Esophagus muscularis mucosa (tissue), 4 donors: ENCODE measurements around the gene SULT6B1.

Source experiments
- EP300 ChIP-seq: sonication (generic); formaldehyde crosslinking; IDR thresholded peaks from one replicate; pipeline ENCODE4 v1.6.1; 2017; ENCODE audit warnings: antibody characterized with exemption
- POLR2A ChIP-seq: fragments of 450-650 bp; IDR thresholded peaks from one replicate; pipeline ENCODE4 v1.6.1; 2017; ENCODE audit warnings: antibody characterized with exemption, moderate library complexity, mild to moderate bottlenecking, low read depth
- TF ChIP-seq, protein P1 (sequence below), 3 experiments: fragments of 200-600 bp in 2 of 3; fragments of 450-650 bp in 1 of 3; sonication (generic) in 2 of 3; IDR thresholded peaks; one replicate each; pipeline ENCODE4 v1.5.1; 2017 to 2019; ENCODE audit warnings: antibody characterized with exemption in 3 of 3, mild to moderate bottlenecking in 2 of 3, moderate library complexity in 1 of 3

DNA sequence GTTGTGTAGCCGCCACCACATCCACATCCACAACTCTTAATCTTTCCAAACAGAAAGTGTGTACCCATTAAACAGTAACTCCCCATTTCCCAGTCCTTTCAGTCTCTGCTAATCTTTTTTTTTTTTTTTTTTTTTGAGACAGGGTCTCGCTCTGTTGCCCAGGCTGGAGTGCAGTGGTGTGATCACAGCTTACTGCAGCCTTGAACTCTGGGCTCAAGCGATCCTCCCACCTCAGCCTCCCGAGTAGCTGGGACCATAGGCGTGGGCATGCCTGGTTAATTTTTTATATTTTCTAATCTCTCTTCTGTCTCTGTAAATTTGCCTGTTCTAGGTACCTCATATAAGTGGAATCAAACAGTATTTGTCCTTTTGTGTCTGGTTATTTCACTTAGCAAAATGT, 35.2 kb downstream of the SULT6B1 start:
- TF ChIP-seq, protein P1, sequence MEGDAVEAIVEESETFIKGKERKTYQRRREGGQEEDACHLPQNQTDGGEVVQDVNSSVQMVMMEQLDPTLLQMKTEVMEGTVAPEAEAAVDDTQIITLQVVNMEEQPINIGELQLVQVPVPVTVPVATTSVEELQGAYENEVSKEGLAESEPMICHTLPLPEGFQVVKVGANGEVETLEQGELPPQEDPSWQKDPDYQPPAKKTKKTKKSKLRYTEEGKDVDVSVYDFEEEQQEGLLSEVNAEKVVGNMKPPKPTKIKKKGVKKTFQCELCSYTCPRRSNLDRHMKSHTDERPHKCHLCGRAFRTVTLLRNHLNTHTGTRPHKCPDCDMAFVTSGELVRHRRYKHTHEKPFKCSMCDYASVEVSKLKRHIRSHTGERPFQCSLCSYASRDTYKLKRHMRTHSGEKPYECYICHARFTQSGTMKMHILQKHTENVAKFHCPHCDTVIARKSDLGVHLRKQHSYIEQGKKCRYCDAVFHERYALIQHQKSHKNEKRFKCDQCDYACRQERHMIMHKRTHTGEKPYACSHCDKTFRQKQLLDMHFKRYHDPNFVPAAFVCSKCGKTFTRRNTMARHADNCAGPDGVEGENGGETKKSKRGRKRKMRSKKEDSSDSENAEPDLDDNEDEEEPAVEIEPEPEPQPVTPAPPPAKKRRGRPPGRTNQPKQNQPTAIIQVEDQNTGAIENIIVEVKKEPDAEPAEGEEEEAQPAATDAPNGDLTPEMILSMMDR (IDR thresholded peaks at IDR 0.05), result no peak
- TF ChIP-seq POLR2A, result no peak
- TF ChIP-seq EP300, result no peak
